GM12891 (cell line): ENCODE data around the gene GRIFIN.

Experiments used
- POLR2A ChIP-seq: IDR thresholded peaks from 2 replicates; pipeline ENCODE4 v1.6.1; 2011; ENCODE audit warnings: low read depth, low read length, control low read depth
- POLR2AphosphoS5 ChIP-seq: IDR thresholded peaks from 2 replicates; pipeline ENCODE4 v1.6.1; 2011; ENCODE audit warnings: low read depth, low read length, control low read depth
- TAF1 ChIP-seq: IDR thresholded peaks from 2 replicates; pipeline ENCODE4 v1.6.1; 2011; ENCODE audit warnings: low read depth, low read length, control low read depth

DNA sequence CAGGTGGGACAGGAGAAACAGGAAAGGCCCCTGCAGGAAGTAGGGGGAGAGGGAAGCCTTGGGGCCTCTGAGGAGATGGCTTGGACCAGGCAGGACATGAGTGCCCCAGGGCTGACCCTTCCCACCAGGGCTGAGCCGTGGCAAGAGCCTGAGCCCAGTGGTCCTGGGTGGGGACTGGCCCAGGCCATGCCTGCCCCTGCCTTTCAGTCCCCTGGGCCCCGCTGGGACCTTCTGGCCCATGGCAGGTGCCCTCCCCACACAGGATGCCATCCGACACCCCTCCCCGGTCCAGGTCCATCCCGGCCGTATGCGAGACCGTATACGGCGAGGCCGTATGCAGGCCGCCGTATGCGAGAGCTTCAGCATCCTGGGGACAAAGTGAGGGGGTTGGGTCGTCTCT is 2.0 kb downstream of the GRIFIN start:
- TF ChIP-seq POLR2A: no peak
- no peak for TF ChIP-seq TAF1
- TF ChIP-seq POLR2AphosphoS5: no peak
